ENCODE results near the gene NUP42.

Gene NUP42

GRCh38 chr7:23181684-23182553 lies at the start of gene NUP42:
NUP42 (plus strand) TSS chr7:23182048; CDS start chr7:23182086, 38 bp downstream.
- TF ChIP-seq CTCF (IDR thresholded peaks at IDR 0.05; ENCODE audit: extremely low read depth, missing control alignments) = no peak
- DNase-seq (ENCODE audit: low spot score) = peak; percentile 94

- no peak for TF ChIP-seq CTCF (IDR thresholded peaks at IDR 0.05; ENCODE audit: extremely low read depth, missing control alignments)
These were observed 48.1 kb upstream of the NUP42 start for GRCh38 chr7:23133797-23134196.

GRCh38 chr7:23135755-23136154 lies 46.1 kb upstream of the NUP42 start:
- no peak for TF ChIP-seq CTCF (IDR thresholded peaks at IDR 0.05; ENCODE audit: extremely low read depth, missing control alignments)
- DNase-seq (ENCODE audit: low spot score) = no peak

More at GRCh38 chr7:23133797-23134196, 48.1 kb upstream of the NUP42 start:
- DNase-seq (ENCODE audit: low spot score) = no peak

GRCh38 chr7:23136216-23136615 lies 45.6 kb upstream of the NUP42 start:
- no peak for TF ChIP-seq CTCF (IDR thresholded peaks at IDR 0.05; ENCODE audit: extremely low read depth, missing control alignments)

GRCh38 chr7:23157679-23158078 lies 24.2 kb upstream of the NUP42 start:
- no peak for TF ChIP-seq CTCF (IDR thresholded peaks at IDR 0.05; ENCODE audit: extremely low read depth, missing control alignments)
- DNase-seq (ENCODE audit: low spot score) = no peak

More at GRCh38 chr7:23136216-23136615, 45.6 kb upstream of the NUP42 start:
- no peak for DNase-seq (ENCODE audit: low spot score)

GRCh38 chr7:23158546-23158945 lies 23.3 kb upstream of the NUP42 start:
- no peak for TF ChIP-seq CTCF (IDR thresholded peaks at IDR 0.05; ENCODE audit: extremely low read depth, missing control alignments)
- no peak for DNase-seq (ENCODE audit: low spot score)

- no peak for TF ChIP-seq CTCF (IDR thresholded peaks at IDR 0.05; ENCODE audit: extremely low read depth, missing control alignments)
- no peak for DNase-seq (ENCODE audit: low spot score)
These were observed 20.4 kb upstream of the NUP42 start for GRCh38 chr7:23161482-23161881.
